ENCODE data around the gene GRM7.

DNA sequence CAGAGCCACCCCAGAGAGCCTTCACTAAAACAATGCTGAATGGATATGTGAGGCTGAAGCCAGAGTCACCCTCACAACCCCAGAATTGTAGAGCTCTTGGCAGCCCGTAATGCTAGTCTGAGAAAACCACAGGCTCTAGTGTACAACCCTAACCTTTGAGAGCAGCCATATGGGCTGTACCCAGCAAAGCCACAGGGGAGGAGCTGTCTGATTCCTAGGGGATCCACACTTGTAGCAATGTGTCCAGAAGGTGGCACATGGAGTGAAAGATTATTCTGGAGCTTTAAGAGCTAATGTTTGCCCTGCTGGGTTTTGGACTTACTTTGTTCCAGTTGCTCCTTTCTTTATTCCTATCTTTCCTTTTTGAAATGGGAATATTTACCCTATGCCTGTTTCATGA, 626.8 kb downstream of the GRM7 start:
- TF ChIP-seq POLR2AphosphoS5 (IDR thresholded peaks at IDR 0.05) (no peak), POLR2A (IDR thresholded peaks at IDR 0.05) (no peak), CTCF (IDR thresholded peaks at IDR 0.05 in 8 of 11, conservative IDR thresholded peaks at IDR 0.05 in 3 of 11) (no peak)
